Naive thymus-derived CD4-positive, alpha-beta T cell (primary cell): ENCODE results near the gene COL4A1. TPM values are rescaled to one million over a fixed set of nuclear protein-coding genes. Genes with fewer than 3 reads are reported as not detected.

Source experiments
- ATAC-seq: fragments of 150-1000 bp; cut with Tn5 transposase; 2 replicates; pipeline ENCODE4 v1.10.0; 2021; ENCODE audit warnings: mild to moderate bottlenecking, moderate library complexity
- CTCF ChIA-PET: fragments of 350-600 bp; sonication (Branson Sonifier 250); formaldehyde crosslinking; loops from one replicate; lab custom pipeline; 2021; ENCODE audit warnings: antibody characterized with exemption; lab: Charles Lee
- POLR2A ChIA-PET: fragments of 350-600 bp; sonication (Branson Sonifier 250); formaldehyde crosslinking; loops from one replicate; lab custom pipeline; 2021; ENCODE audit warnings: antibody characterized with exemption, inconsistent platforms; lab: Charles Lee
- DNase-seq, 9 donors: peaks; one replicate each; pipeline versions ENCODE4 v3.0.0 to v3.0.0-alpha.2; 2020 to 2022; ENCODE audit warnings: mixed read lengths in 1 of 9
- H3K27ac ChIP-seq: one replicate; pipeline ENCODE4 v1.7.0; 2013; ENCODE audit warnings: mild to moderate bottlenecking, low read depth, low read length, moderate library complexity
- H3K27me3 ChIP-seq, 2 donors: one replicate each; pipeline ENCODE4 v1.7.0; 2013; ENCODE audit warnings: low read length in 2 of 2, mild to moderate bottlenecking in 2 of 2, moderate library complexity in 2 of 2; ENCODE audit not compliant: control insufficient read depth in 2 of 2, insufficient read depth in 2 of 2
- H3K36me3 ChIP-seq, 3 experiments: 1 replicate in 2 of 3; 2 replicates in 1 of 3; pipeline ENCODE4 v1.7.0; 2013; ENCODE audit warnings: low read length in 3 of 3, mild to moderate bottlenecking in 3 of 3, moderate library complexity in 1 of 3; ENCODE audit not compliant: insufficient read depth in 3 of 3, control insufficient read depth in 2 of 3
- H3K4me1 ChIP-seq, 2 donors: one replicate each; pipeline ENCODE4 v1.7.0; 2013; ENCODE audit warnings: low read length in 2 of 2, mild to moderate bottlenecking in 2 of 2, moderate library complexity in 1 of 2; ENCODE audit not compliant: control insufficient read depth in 2 of 2, insufficient read depth in 2 of 2
- H3K4me3 ChIP-seq: 2 replicates; pipeline ENCODE4 v1.7.0; 2013; ENCODE audit warnings: mild to moderate bottlenecking, low read length
- H3K9me3 ChIP-seq, 3 experiments: 1 replicate in 2 of 3; 2 replicates in 1 of 3; pipeline ENCODE4 v1.7.0; 2013; ENCODE audit warnings: low read length in 3 of 3; ENCODE audit not compliant: control insufficient read depth in 2 of 3
- H3K27ac Mint-ChIP-seq, 9 donors: one replicate each; pipeline ENCODE4 v1.8.0; 2020 to 2022; ENCODE audit warnings: mixed read lengths in 9 of 9, mild to moderate bottlenecking in 8 of 9, moderate library complexity in 5 of 9, inconsistent platforms in 2 of 9
- H3K27me3 Mint-ChIP-seq, 5 donors: one replicate each; pipeline ENCODE4 v1.8.0; 2021 to 2022; ENCODE audit warnings: mixed read lengths in 5 of 5, mild to moderate bottlenecking in 1 of 5
- H3K36me3 Mint-ChIP-seq, 5 donors: one replicate each; pipeline ENCODE4 v1.8.0; 2020 to 2022; ENCODE audit warnings: mixed read lengths in 5 of 5, mild to moderate bottlenecking in 3 of 5, inconsistent platforms in 1 of 5
- H3K4me1 Mint-ChIP-seq, 7 donors: one replicate each; pipeline ENCODE4 v1.8.0; 2020 to 2022; ENCODE audit warnings: mixed read lengths in 7 of 7, mild to moderate bottlenecking in 3 of 7, inconsistent platforms in 1 of 7
- H3K4me3 Mint-ChIP-seq, 10 donors: one replicate each; pipeline ENCODE4 v1.8.0; 2020 to 2022; ENCODE audit warnings: mild to moderate bottlenecking in 10 of 10, mixed read lengths in 10 of 10, moderate library complexity in 6 of 10, inconsistent platforms in 2 of 10
- H3K9me3 Mint-ChIP-seq, 11 donors: one replicate each; pipeline ENCODE4 v1.8.0; 2020 to 2022; ENCODE audit warnings: mixed read lengths in 11 of 11, mild to moderate bottlenecking in 4 of 11, inconsistent platforms in 1 of 11, moderate library complexity in 1 of 11
- intact Hi-C, 2 donors: fragments of 100-400 bp; cut with micrococcal nuclease; formaldehyde crosslinking; loops; one replicate each; pipeline ENCODE4 v1.15.1; 2023
- polyA plus RNA-seq, 2 donors: library from polyadenylated mRNA; unstranded; fragments of 300-500 nt; fragmentation: Illumina TruSeq; gene quantifications; one replicate each; pipeline ENCODE4 v1.2.3, GENCODE V29; 2021
- total RNA-seq, 6 experiments: library from RNA in 5 of 6; stranded (reverse) in 5 of 6; gene quantifications; 1 replicate in 5 of 6; 2 replicates in 1 of 6; pipeline ENCODE4 v1.2.3 and lab custom pipeline; 2021 to 2026

The COL4A1 gene
- total and polyA plus RNA-seq, 7 experiments from 2014 or later = 0.24 TPM; not detected in 6

DNA sequence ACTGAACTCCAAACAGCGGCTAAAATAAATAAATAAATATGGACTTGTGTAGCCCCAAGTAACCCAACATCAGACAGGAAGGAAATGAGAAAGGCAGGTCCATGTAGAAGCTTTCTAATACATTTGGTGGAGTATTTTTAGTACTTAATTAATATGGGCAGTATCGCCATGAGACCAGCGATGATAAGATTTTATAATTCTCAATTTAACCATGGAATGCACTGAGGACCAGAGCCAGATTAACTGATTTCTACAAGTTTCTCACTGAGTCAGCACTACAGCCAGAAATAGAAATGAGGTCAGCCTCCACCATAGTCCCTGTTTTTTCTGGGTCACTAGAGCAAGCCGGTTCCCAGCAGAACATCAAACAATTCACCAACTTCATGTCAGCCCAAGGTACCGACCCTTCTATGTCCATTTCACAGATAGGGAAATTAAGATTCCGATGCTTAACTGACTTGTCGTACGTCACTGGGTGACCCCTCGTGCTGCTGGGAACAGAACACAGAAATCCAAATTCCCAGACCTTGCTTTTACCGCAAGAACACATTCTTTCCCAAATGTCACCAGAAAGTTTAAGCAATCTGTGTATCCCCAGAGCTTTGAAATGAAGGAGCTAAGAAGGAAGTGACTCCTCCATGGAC is 90.4 kb downstream of the COL4A1 start:
- intact Hi-C loops = no loop called here
- no peaks in the 10 kb centered on the region for H3K9me3 Mint-ChIP-seq
- no peaks in the 10 kb centered on the region for H3K4me1 ChIP-seq
- H3K4me3 Mint-ChIP-seq = no peak overlapping the region
- no peaks in the 10 kb centered on the region for H3K9me3 ChIP-seq
- ATAC-seq (no peak), DNase-seq (no peak)
- no peaks in the 10 kb centered on the region for H3K36me3 Mint-ChIP-seq
- CTCF ChIA-PET = no interaction called here
- POLR2A ChIA-PET = no interaction called here
- H3K4me3 ChIP-seq = no peak overlapping the region
- H3K27me3 ChIP-seq = no peaks in the 10 kb centered on the region
- no peak overlapping the region for H3K27ac Mint-ChIP-seq
- no peaks in the 10 kb centered on the region for H3K36me3 ChIP-seq
- peaks cover 9 to 49% (median 18%) of the 10 kb centered on the region in 5 donors for H3K27me3 Mint-ChIP-seq
- H3K27ac ChIP-seq = no peak overlapping the region
- no peaks in the 10 kb centered on the region for H3K4me1 Mint-ChIP-seq

DNA sequence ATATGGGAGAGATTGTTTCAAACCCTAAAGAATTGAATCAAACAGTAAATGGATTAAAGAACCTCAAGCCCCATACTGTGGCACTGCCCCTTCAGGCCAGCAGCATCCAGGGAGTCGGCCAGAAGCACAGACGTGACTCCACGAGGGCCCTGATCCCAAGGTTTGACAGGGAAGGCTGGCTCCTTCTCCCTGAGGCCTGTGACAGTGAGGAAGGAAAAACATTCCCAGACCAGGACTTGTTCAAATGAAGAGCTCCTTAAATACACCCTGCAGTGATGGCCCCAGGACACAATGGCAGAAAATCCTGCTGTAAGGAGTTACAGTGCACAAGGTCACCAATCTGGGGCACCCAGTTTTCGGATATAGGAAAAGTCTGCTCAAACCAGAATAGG is 91.0 kb downstream of the COL4A1 start:
- Histone ChIP-seq H3K36me3 (no peaks in the 10 kb centered on the region), H3K27ac (no peak overlapping the region), H3K4me3 (no peak overlapping the region), H3K9me3 (no peaks in the 10 kb centered on the region), H3K4me1 (no peaks in the 10 kb centered on the region), H3K27me3 (no peaks in the 10 kb centered on the region)
- H3K36me3 Mint-ChIP-seq = no peaks in the 10 kb centered on the region
- CTCF ChIA-PET = no interaction called here
- ATAC-seq (no peak), DNase-seq (no peak)
- POLR2A ChIA-PET = no interaction called here
- no peak overlapping the region for H3K4me3 Mint-ChIP-seq
- no peak overlapping the region for H3K27ac Mint-ChIP-seq
- intact Hi-C loops = no loop called here
- no peaks in the 10 kb centered on the region for H3K4me1 Mint-ChIP-seq
- H3K27me3 Mint-ChIP-seq = peaks cover 9 to 53% (median 18%) of the 10 kb centered on the region in 5 donors
- no peaks in the 10 kb centered on the region for H3K9me3 Mint-ChIP-seq

DNA sequence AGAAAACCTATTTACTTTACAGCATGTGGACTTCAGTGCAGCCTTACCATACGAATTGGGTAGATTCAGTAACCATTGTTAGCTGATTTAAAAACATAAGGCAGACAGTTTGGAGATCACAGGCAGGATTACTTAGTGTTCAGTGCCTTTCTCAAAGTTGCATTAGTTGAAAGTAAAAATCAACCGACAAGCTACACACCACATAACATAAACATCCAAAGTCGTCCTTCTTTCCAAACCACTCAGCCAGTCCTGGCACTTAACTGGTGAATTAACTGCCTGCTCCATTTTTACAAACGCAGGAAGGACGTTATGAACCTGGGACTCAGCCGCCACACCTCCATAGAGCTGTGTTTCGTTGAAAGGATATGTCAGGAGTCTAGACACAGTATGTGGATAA is 91.4 kb downstream of the COL4A1 start:
- no peaks in the 10 kb centered on the region for H3K36me3 Mint-ChIP-seq
- peaks cover 0 to 2% (median 0%) of the 10 kb centered on the region in 11 donors for H3K9me3 Mint-ChIP-seq
- H3K27ac Mint-ChIP-seq = no peak overlapping the region
- ATAC-seq (no peak), DNase-seq (no peak)
- intact Hi-C loops = no loop called here
- H3K27me3 Mint-ChIP-seq = peaks cover 9 to 54% (median 18%) of the 10 kb centered on the region in 5 donors
- POLR2A ChIA-PET = no interaction called here
- H3K27me3 ChIP-seq = no peaks in the 10 kb centered on the region
- no peaks in the 10 kb centered on the region for H3K4me1 ChIP-seq
- H3K4me3 ChIP-seq = no peak overlapping the region
- H3K4me1 Mint-ChIP-seq = no peaks in the 10 kb centered on the region
- no peak overlapping the region for H3K27ac ChIP-seq
- H3K36me3 ChIP-seq = no peaks in the 10 kb centered on the region
- no peaks in the 10 kb centered on the region for H3K9me3 ChIP-seq
- CTCF ChIA-PET = no interaction called here
- no peak overlapping the region for H3K4me3 Mint-ChIP-seq

DNA sequence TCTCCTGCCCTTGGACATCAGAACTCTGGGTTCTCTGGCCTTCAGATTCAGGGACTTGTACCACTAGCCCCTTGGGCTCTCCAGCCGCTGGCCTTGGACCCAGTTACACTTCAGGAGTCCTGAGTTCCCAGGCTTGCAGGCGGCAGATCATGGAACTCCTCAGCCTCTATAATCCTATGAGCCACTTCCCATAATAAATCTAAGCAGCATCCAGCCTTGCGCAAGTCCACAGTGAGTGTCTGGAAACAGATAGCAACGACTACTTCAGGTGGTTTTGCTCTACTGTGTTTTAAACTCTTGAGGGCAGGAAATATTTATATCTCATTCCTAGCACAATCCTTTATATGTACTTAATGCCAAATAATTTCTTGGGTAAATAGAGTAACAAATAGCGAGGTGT is 92.3 kb downstream of the COL4A1 start:
- Mint-ChIP-seq H3K4me3 (no peak overlapping the region), H3K36me3 (no peaks in the 10 kb centered on the region), H3K9me3 (peaks cover 0 to 2% (median 0%) of the 10 kb centered on the region in 11 donors), H3K4me1 (no peaks in the 10 kb centered on the region), H3K27ac (no peak overlapping the region), H3K27me3 (peaks cover 9 to 54% (median 18%) of the 10 kb centered on the region in 5 donors)
- ATAC-seq (no peak), DNase-seq (no peak)
- H3K27me3 ChIP-seq = no peaks in the 10 kb centered on the region
- intact Hi-C loops = no loop called here
- H3K27ac ChIP-seq = no peak overlapping the region
- no peaks in the 10 kb centered on the region for H3K36me3 ChIP-seq
- CTCF ChIA-PET = no interaction called here
- POLR2A ChIA-PET = no interaction called here
- no peaks in the 10 kb centered on the region for H3K4me1 ChIP-seq
- no peak overlapping the region for H3K4me3 ChIP-seq
- no peaks in the 10 kb centered on the region for H3K9me3 ChIP-seq

DNA sequence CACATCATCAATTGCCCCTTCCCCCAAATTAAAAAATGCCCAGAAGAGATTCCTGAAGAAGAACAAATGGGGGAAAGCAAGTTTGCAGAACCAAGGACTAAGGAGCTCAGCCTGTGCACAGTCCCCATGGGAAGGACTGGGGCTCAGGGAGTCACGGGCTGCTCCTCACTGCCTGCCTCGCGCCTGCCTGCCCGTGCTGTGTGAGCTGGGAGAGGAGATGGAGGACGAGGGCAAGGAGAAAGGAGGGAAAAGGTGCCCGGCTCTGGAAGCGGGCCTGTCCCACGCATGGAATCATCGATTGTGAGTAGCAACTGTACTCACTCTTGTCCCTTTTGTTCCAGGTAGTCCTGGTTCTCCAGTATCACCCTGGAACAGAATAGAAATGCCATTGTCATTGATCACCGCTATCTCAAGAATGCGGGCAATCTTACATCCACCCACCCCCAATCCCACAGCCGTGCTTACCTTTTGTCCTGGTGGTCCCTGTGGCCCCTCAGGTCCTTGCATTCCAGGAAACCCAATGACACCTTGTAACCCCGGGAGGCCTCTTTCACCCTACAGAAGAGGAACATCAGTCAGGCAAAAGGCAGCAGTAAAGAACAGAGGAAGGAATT is 93.4 kb downstream of the COL4A1 start:
- DNase-seq = no peak

DNA sequence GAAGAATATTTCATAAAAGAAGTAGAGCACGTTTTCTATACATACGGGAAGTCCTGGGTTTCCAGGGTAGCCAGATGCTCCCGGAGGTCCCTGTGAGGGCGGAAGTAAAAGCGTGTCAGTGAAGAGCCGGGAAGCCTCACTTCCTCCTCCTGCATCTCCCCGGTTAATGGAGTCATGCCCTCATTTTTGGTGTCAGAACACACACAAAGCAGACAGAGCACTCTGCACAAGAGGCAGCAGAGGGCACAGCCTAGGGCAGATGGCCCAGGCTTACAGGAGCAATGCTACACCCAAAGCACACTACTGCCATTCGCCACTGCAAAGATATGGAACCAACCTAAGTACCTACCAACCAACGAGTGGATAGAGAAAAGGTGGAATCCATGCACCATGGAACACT is 94.4 kb downstream of the COL4A1 start:
- CTCF ChIA-PET = no interaction called here

More for the DNA sequence above, 93.4 kb downstream of the COL4A1 start:
- no peaks in the 10 kb centered on the region for H3K9me3 ChIP-seq
- Mint-ChIP-seq H3K27ac (no peak overlapping the region), H3K36me3 (no peaks in the 10 kb centered on the region), H3K4me3 (no peak overlapping the region), H3K9me3 (peaks cover 0 to 2% (median 0%) of the 10 kb centered on the region in 11 donors), H3K4me1 (no peaks in the 10 kb centered on the region), H3K27me3 (peaks cover 5 to 47% (median 18%) of the 10 kb centered on the region in 5 donors)
- no peaks in the 10 kb centered on the region for H3K27me3 ChIP-seq
- no peaks in the 10 kb centered on the region for H3K4me1 ChIP-seq
- CTCF ChIA-PET = no interaction called here
- ATAC-seq = no peak
- H3K27ac ChIP-seq = no peak overlapping the region
- H3K4me3 ChIP-seq = no peak overlapping the region
- no peaks in the 10 kb centered on the region for H3K36me3 ChIP-seq
- POLR2A ChIA-PET = no interaction called here
- intact Hi-C loops = no loop called here

DNA sequence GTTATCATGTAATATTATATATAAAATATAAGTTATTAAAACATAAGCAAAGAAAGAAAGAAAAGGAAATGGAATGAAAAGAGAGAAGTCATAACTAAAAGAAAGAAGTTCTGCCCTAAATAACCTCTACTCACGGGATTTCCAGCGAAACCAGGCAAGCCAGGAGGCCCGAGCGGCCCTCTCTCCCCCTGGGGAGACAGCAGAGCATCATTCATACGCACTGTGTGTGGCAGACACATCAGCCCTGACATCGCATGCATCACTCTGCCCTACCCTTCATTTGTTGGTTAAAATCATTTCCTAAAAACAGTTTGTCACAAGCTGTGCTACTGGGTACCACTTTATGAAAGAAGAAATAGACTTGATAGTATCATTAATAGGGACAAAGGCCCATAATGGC is 95.2 kb downstream of the COL4A1 start:
- Mint-ChIP-seq H3K9me3 (peaks cover 0 to 2% (median 0%) of the 10 kb centered on the region in 11 donors), H3K27me3 (peaks cover 0 to 33% (median 5%) of the 10 kb centered on the region in 5 donors), H3K27ac (no peak overlapping the region), H3K36me3 (no peaks in the 10 kb centered on the region), H3K4me3 (no peak overlapping the region), H3K4me1 (no peaks in the 10 kb centered on the region)
- POLR2A ChIA-PET = no interaction called here
- H3K36me3 ChIP-seq = no peaks in the 10 kb centered on the region
- ATAC-seq = no peak
- intact Hi-C loops = no loop called here
- H3K27ac ChIP-seq = no peak overlapping the region
- H3K4me1 ChIP-seq = no peaks in the 10 kb centered on the region
- no peak for DNase-seq
- CTCF ChIA-PET = no interaction called here
- no peak overlapping the region for H3K4me3 ChIP-seq
- H3K9me3 ChIP-seq = no peaks in the 10 kb centered on the region
- no peaks in the 10 kb centered on the region for H3K27me3 ChIP-seq

More for the DNA sequence above, 94.4 kb downstream of the COL4A1 start:
- Mint-ChIP-seq H3K4me1 (no peaks in the 10 kb centered on the region), H3K36me3 (no peaks in the 10 kb centered on the region), H3K4me3 (no peak overlapping the region), H3K27me3 (peaks cover 3 to 37% (median 12%) of the 10 kb centered on the region in 5 donors), H3K27ac (no peak overlapping the region), H3K9me3 (peaks cover 0 to 2% (median 0%) of the 10 kb centered on the region in 11 donors)
- DNase-seq = no peak
- ATAC-seq = no peak
- no peaks in the 10 kb centered on the region for H3K36me3 ChIP-seq
- H3K27ac ChIP-seq = no peak overlapping the region
- POLR2A ChIA-PET = no interaction called here
- no peaks in the 10 kb centered on the region for H3K27me3 ChIP-seq
- H3K9me3 ChIP-seq = no peaks in the 10 kb centered on the region
- intact Hi-C loops = no loop called here
- no peaks in the 10 kb centered on the region for H3K4me1 ChIP-seq
- no peak overlapping the region for H3K4me3 ChIP-seq
